Pancreas (tissue), 10 donors: Measurements from ENCODE around the gene CHAF1A. TPM values are rescaled to one million over a fixed set of nuclear protein-coding genes. Genes with fewer than 3 reads are reported as not detected.

Experiments
- ATAC-seq, 4 donors: fragments of 200-7000 bp; cut with Tn5 transposase; one replicate each; pipeline versions ENCODE4 v1.8.0 to v1.9.1; 2020; ENCODE audit warnings: mild to moderate bottlenecking in 4 of 4, moderate library complexity in 4 of 4
- DNase-seq, 6 donors: peaks; one replicate each; pipeline ENCODE4 v3.0.0-alpha.2; 2020
- FAIRE-seq: peaks from 2 replicates; lab custom pipeline; 2012; peaks lifted over from hg19 to GRCh38; lab: Jason Lieb, UNC
- H3K27ac ChIP-seq, 4 donors: fragments of 200-600 bp; sonication (generic); 1 replicate in 3 of 4; 2 replicates in 1 of 4; pipeline versions ENCODE4 v1.5.0 to v1.8.0; 2020
- H3K27me3 ChIP-seq, 4 donors: fragments of 200-600 bp; one replicate each; pipeline ENCODE4 v1.8.0; 2021
- H3K36me3 ChIP-seq, 3 donors: fragments of 200-600 bp; sonication (generic) in 1 of 3; one replicate each; pipeline versions ENCODE4 v1.5.0 to v1.8.0; 2020 to 2021
- H3K4me1 ChIP-seq, 3 donors: fragments of 200-600 bp; one replicate each; pipeline ENCODE4 v1.8.0; 2021
- H3K4me3 ChIP-seq, 4 donors: fragments of 200-600 bp; sonication (generic) in 2 of 4; one replicate each; pipeline versions ENCODE4 v1.5.0 to v1.8.0; 2020 to 2021
- H3K9me3 ChIP-seq, 4 donors: fragments of 200-600 bp; one replicate each; pipeline ENCODE4 v1.8.0; 2021
- CTCF ChIP-seq, 4 donors: fragments of 200-600 bp; sonication (generic) in 3 of 4; IDR thresholded peaks; one replicate each; pipeline versions ENCODE4 v1.5.0 to v1.8.0; 2021; ENCODE audit warnings: antibody characterized with exemption in 4 of 4
- WGBS, 2 donors: extraction: QIAGEN DNeasy Blood & Tissue Kit; methylation state at CpG; one replicate each; pipeline ENCODE4 v1.1.7; 2013; 5-methylcytosine and 5-hydroxymethylcytosine counted together
- intact Hi-C, 3 donors: fragments of 100-400 bp; cut with DNase I; formaldehyde crosslinking; loops; one replicate each; pipeline versions ENCODE4 v1.11.1 to v1.14.2; 2022
- microRNA-seq, 2 donors: library from miRNA; unstranded; fragments of <30 nt; microRNA quantifications; one replicate each; pipeline versions ENCODE4 to v1.1.0, GENCODE V29; 2019 to 2020
- polyA plus RNA-seq, 2 donors: library from polyadenylated mRNA; stranded (reverse); fragments of 200-250 nt; gene quantifications; one replicate each; pipeline ENCODE4 v1.2.3, GENCODE V29; 2013
- total RNA-seq, 6 donors: library from RNA; stranded (reverse); fragmentation: NEBNext Ultra II Directional in 4 of 6; extraction: Animal tissue kit (Norgen Biotek cat#: 25700) in 4 of 6; gene quantifications; one replicate each; pipeline versions ENCODE4 v1.2.1 to v1.2.4, GENCODE V29; 2021 to 2023
- donor health status: healthy with polysubstance abuse.
- donor health status: DM: no; HTN: no; CAD: no; lungs with moderate emphysema.
- donor health status: DM: no; HTN: no; CAD: no.
- donor health status: control.
- donor health status: control.
- donor health status: Bipolar disorder and iron deficiency.
- donor health status: DM: yes; HTN: yes; CAD: no.
- donor health status: DM: no; HTN: no; CAD: no.
- donor health status: DM: no; HTN: no; CAD: no.
- donor health status: DM: yes; HTN: yes; CAD: no.

Gene CHAF1A
- total and polyA plus RNA-seq, 8 donors: 2.8 to 5.0 (median 3.9) TPM

- 83 to 84% methylated on average over 11 of the region's 11 CpGs for WGBS, 2 donors
- no peak for TF ChIP-seq CTCF (IDR thresholded peaks at IDR 0.05)
- H3K27me3 ChIP-seq: no peaks in the 10 kb centered on the region
- H3K4me3 ChIP-seq: no peak overlapping the region
- H3K9me3 ChIP-seq: no peaks in the 10 kb centered on the region
- DNase-seq: no peak
- no peak for FAIRE-seq
- H3K4me1 ChIP-seq: no peaks in the 10 kb centered on the region
- no peak for ATAC-seq
- H3K27ac ChIP-seq: no peak overlapping the region
- intact Hi-C loops: no loop called here
- peaks cover 0 to 8% (median 3%) of the 10 kb centered on the region in 3 donors for H3K36me3 ChIP-seq
Observed at GRCh38 chr19:4487572-4487971, 85.1 kb downstream of the CHAF1A start.

GRCh38 chr19:4488496-4488895, 86.1 kb downstream of the CHAF1A start:
- no peak for TF ChIP-seq CTCF (IDR thresholded peaks at IDR 0.05)
- Histone ChIP-seq H3K36me3 (peaks cover 0 to 9% (median 6%) of the 10 kb centered on the region in 3 donors), H3K9me3 (no peaks in the 10 kb centered on the region), H3K4me3 (no peak overlapping the region), H3K4me1 (no peaks in the 10 kb centered on the region), H3K27ac (no peak overlapping the region), H3K27me3 (no peaks in the 10 kb centered on the region)
- DNase-seq (no peak), ATAC-seq (no peak), FAIRE-seq (no peak)
- WGBS, 2 donors: 92 to 94% methylated on average over 29 of the region's 29 CpGs
- intact Hi-C loops: no loop called here

GRCh38 chr19:4491446-4491845, 89.0 kb downstream of the CHAF1A start:
- Histone ChIP-seq H3K36me3 (peaks cover 4 to 27% (median 16%) of the 10 kb centered on the region in 3 donors), H3K9me3 (no peaks in the 10 kb centered on the region), H3K4me3 (no peak overlapping the region), H3K4me1 (no peaks in the 10 kb centered on the region), H3K27ac (no peak overlapping the region), H3K27me3 (no peaks in the 10 kb centered on the region)
- TF ChIP-seq CTCF (IDR thresholded peaks at IDR 0.05): no peak
- intact Hi-C loops: no loop called here
- FAIRE-seq: no peak
- peak in 1 of 6 donors; percentile 14 for DNase-seq
- no peak for ATAC-seq
- 96 to 98% methylated on average over 21 of the region's 21 CpGs for WGBS, 2 donors

- TF ChIP-seq CTCF (IDR thresholded peaks at IDR 0.05): no peak
- FAIRE-seq (no peak), ATAC-seq (no peak), DNase-seq (no peak)
- Histone ChIP-seq H3K27me3 (no peaks in the 10 kb centered on the region), H3K36me3 (peaks cover 4 to 27% (median 16%) of the 10 kb centered on the region in 3 donors), H3K4me1 (no peaks in the 10 kb centered on the region), H3K4me3 (no peak overlapping the region), H3K27ac (no peak overlapping the region), H3K9me3 (no peaks in the 10 kb centered on the region)
- 94 to 99% methylated on average over 3 of the region's 3 CpGs for WGBS, 2 donors
- intact Hi-C loops: no loop called here
Observed at GRCh38 chr19:4492337-4493103, 90.1 kb downstream of the CHAF1A start.

Small RNA genes within 50 kb of the gene (microRNA-seq; reads per million reads assigned to microRNA genes)
- gene MIR4746: 0 to 0.59 reads per million in 2 donors

Other genes starting within 250 kb of the CHAF1A start
- gene CREB3L3, start 249.0 kb upstream of the CHAF1A start, total RNA-seq: under 1 TPM in 1 of 6 donors, not detected in 5; 0.67 TPM
- under 1 TPM in 1 of 2 donors, not detected in 1; 0.27 TPM for gene CREB3L3, start 249.0 kb upstream of the CHAF1A start, polyA plus RNA-seq
- 10 to 100 TPM; 10.9 to 16.6 (median 12.4) TPM for gene SIRT6, start 220.1 kb upstream of the CHAF1A start, total RNA-seq
- gene SIRT6, start 220.1 kb upstream of the CHAF1A start, polyA plus RNA-seq: 10 to 100 TPM; 30.8 to 47.4 TPM
- gene ANKRD24, start 220.0 kb upstream of the CHAF1A start, total RNA-seq: 1 to 10 TPM in 5 of 6 donors, under 1 TPM in 1; 0.70 to 2.6 (median 1.5) TPM
- 10 to 100 TPM in 1 of 2 donors, 1 to 10 TPM in 1; 7.8 to 14.2 TPM for gene ANKRD24, start 220.0 kb upstream of the CHAF1A start, polyA plus RNA-seq
- 1 to 10 TPM in 4 of 6 donors, not detected in 2; 1.1 to 2.2 (median 1.3) TPM for gene EBI3, start 173.1 kb upstream of the CHAF1A start, total RNA-seq
- gene EBI3, start 173.1 kb upstream of the CHAF1A start, polyA plus RNA-seq: under 1 TPM; 0.52 to 0.87 TPM
- 10 to 100 TPM in 4 of 6 donors, 1 to 10 TPM in 2; 9.8 to 13.9 (median 11.2) TPM for gene YJU2, start 155.6 kb upstream of the CHAF1A start, total RNA-seq
- 10 to 100 TPM; 25.0 to 32.0 TPM for gene YJU2, start 155.6 kb upstream of the CHAF1A start, polyA plus RNA-seq
- gene SHD, start 123.4 kb upstream of the CHAF1A start, total RNA-seq: not detected
- not detected for gene SHD, start 123.4 kb upstream of the CHAF1A start, polyA plus RNA-seq
- gene TMIGD2, start 100.3 kb upstream of the CHAF1A start, total RNA-seq: under 1 TPM in 2 of 6 donors, not detected in 4; 0.16 to 0.28 TPM
- not detected for gene TMIGD2, start 100.3 kb upstream of the CHAF1A start, polyA plus RNA-seq
- gene FSD1, start 98.0 kb upstream of the CHAF1A start, total RNA-seq: under 1 TPM in 1 of 6 donors, not detected in 5; 0.50 TPM
- under 1 TPM in 1 of 2 donors, not detected in 1; 0.21 TPM for gene FSD1, start 98.0 kb upstream of the CHAF1A start, polyA plus RNA-seq
- 10 to 100 TPM; 17.4 to 45.4 (median 23.3) TPM for gene STAP2, start 63.8 kb upstream of the CHAF1A start, total RNA-seq
- gene STAP2, start 63.8 kb upstream of the CHAF1A start, polyA plus RNA-seq: 10 to 100 TPM; 46.6 to 65.5 TPM
- gene MPND, start 59.1 kb upstream of the CHAF1A start, total RNA-seq: 10 to 100 TPM; 11.8 to 20.0 (median 14.9) TPM
- gene MPND, start 59.1 kb upstream of the CHAF1A start, polyA plus RNA-seq: 10 to 100 TPM; 16.7 to 18.9 TPM
- 10 to 100 TPM; 25.9 to 31.1 (median 27.5) TPM for gene SH3GL1, start 2.1 kb upstream of the CHAF1A start, total RNA-seq
- 10 to 100 TPM; 27.1 to 34.2 TPM for gene SH3GL1, start 2.1 kb upstream of the CHAF1A start, polyA plus RNA-seq
- 10 to 100 TPM; 57.2 to 79.3 (median 67.0) TPM for gene UBXN6, start 55.2 kb downstream of the CHAF1A start, total RNA-seq
- 100 to 1,000 TPM; 110 to 130 TPM for gene UBXN6, start 55.2 kb downstream of the CHAF1A start, polyA plus RNA-seq
- 10 to 100 TPM; 12.8 to 23.4 (median 16.3) TPM for gene HDGFL2, start 69.7 kb downstream of the CHAF1A start, total RNA-seq
- 10 to 100 TPM; 32.8 to 32.9 TPM for gene HDGFL2, start 69.7 kb downstream of the CHAF1A start, polyA plus RNA-seq
- gene PLIN4, start 115.8 kb downstream of the CHAF1A start, total RNA-seq: 10 to 100 TPM in 3 of 6 donors, 1 to 10 TPM in 3; 2.2 to 17.8 (median 9.2) TPM
- gene PLIN4, start 115.8 kb downstream of the CHAF1A start, polyA plus RNA-seq: 100 to 1,000 TPM in 1 of 2 donors, 10 to 100 TPM in 1; 23.6 to 138 TPM
- gene PLIN5, start 132.6 kb downstream of the CHAF1A start, total RNA-seq: 10 to 100 TPM; 30.6 to 80.2 (median 41.3) TPM
- gene PLIN5, start 132.6 kb downstream of the CHAF1A start, polyA plus RNA-seq: 100 to 1,000 TPM; 193 to 533 TPM
- 10 to 100 TPM in 5 of 6 donors, 1 to 10 TPM in 1; 7.9 to 53.6 (median 14.8) TPM for gene LRG1, start 137.4 kb downstream of the CHAF1A start, total RNA-seq
- 10 to 100 TPM; 22.1 to 36.4 TPM for gene LRG1, start 137.4 kb downstream of the CHAF1A start, polyA plus RNA-seq
- 1 to 10 TPM; 2.2 to 4.7 (median 2.5) TPM for gene SEMA6B, start 157.0 kb downstream of the CHAF1A start, total RNA-seq
- 1 to 10 TPM; 4.4 TPM for gene SEMA6B, start 157.0 kb downstream of the CHAF1A start, polyA plus RNA-seq
- 1 to 10 TPM; 1.2 to 3.3 (median 1.6) TPM for gene TNFAIP8L1, start 236.9 kb downstream of the CHAF1A start, total RNA-seq
- 1 to 10 TPM; 3.5 to 3.6 TPM for gene TNFAIP8L1, start 236.9 kb downstream of the CHAF1A start, polyA plus RNA-seq